Activated CD4-positive, alpha-beta T cell treated with anti-CD3 and anti-CD28 coated beads for 4 hours (primary cell): ENCODE measurements around the gene SPR.

Experiments used
- DNase-seq, 2 donors: peaks; one replicate each; pipeline ENCODE4 v3.0.0-alpha.2; 2020

SPR gene

GRCh38 chr2:72933207-72933606, 46.0 kb downstream of the SPR start:
- no peak for DNase-seq

GRCh38 chr2:72933646-72934151, 46.5 kb downstream of the SPR start:
- DNase-seq, result no peak

GRCh38 chr2:72934683-72935610, 47.7 kb downstream of the SPR start:
- no peak for DNase-seq

GRCh38 chr2:72935611-72935957, 48.4 kb downstream of the SPR start:
- DNase-seq, result no peak

- DNase-seq, result no peak
Observed at GRCh38 chr2:72936660-72937355, 49.6 kb downstream of the SPR start.

GRCh38 chr2:72937356-72937669, 50.1 kb downstream of the SPR start:
- DNase-seq, result no peak

GRCh38 chr2:72938455-72938854, 51.2 kb downstream of the SPR start:
- DNase-seq, result no peak

- no peak for DNase-seq
Observed at GRCh38 chr2:72940361-72940760, 53.2 kb downstream of the SPR start.

- no peak for DNase-seq
Observed at GRCh38 chr2:72940786-72941185, 53.6 kb downstream of the SPR start.
